ENCODE results near the gene PLCG1. TPM values are rescaled to one million over a fixed set of nuclear protein-coding genes. Genes with fewer than 3 reads are reported as not detected.

PLCG1 gene
- total RNA-seq, 2 experiments from 2014 or later: 133 to 139 TPM

GRCh38 chr20:41226426-41226825 is 89.1 kb downstream of the PLCG1 start:
- intact Hi-C loops (cut with micrococcal nuclease): no loop called here

More at GRCh38 chr20:41226426-41226825, 89.1 kb downstream of the PLCG1 start:
- Mint-ChIP-seq H3K4me3 (no peak overlapping the region), H3K27ac (no peak overlapping the region), H3K9me3 (no peaks in the 10 kb centered on the region), H3K36me3 (no peaks in the 10 kb centered on the region), H3K4me1 (ENCODE audit: low read depth) (peaks cover 4% of the 10 kb centered on the region), H3K27me3 (no peaks in the 10 kb centered on the region)
- DNase-seq: no peak
- ChIA-PET POLR2A (no interaction called here), CTCF (interaction anchor here (1.2 to 1.5 kb wide), 2 partner anchors 53 to 91 kb away, joined by 3 to 5 read pairs; no protein-coding TSS in a partner anchor)

Small RNAs within 50 kb of the gene (microRNA-seq; reads per million reads assigned to microRNA genes)
- not detected for gene MIR6871 (ENCODE audit: borderline microRNAs expressed, borderline number of aligned reads, borderline replicate concordance)

Other genes starting within 250 kb of the PLCG1 start
- 100 to 1,000 TPM; 128 TPM for gene TOP1, start 108.7 kb upstream of the PLCG1 start, total RNA-seq
- gene ZHX3, start 180.2 kb downstream of the PLCG1 start, total RNA-seq: 10 to 100 TPM in 1 of 2 experiments, 1 to 10 TPM in 1; 9.4 to 11.3 TPM
- under 1 TPM; 0.77 to 0.97 TPM for gene LPIN3, start 203.3 kb downstream of the PLCG1 start, total RNA-seq
- gene EMILIN3, start 229.3 kb downstream of the PLCG1 start, total RNA-seq: not detected